Kidney (tissue), 14 donors: ENCODE data around the gene RGS9. TPM values are rescaled to one million over a fixed set of nuclear protein-coding genes. Genes with fewer than 3 reads are reported as not detected.
"Not testable (repeated sequence)": the region's sequence is repeated elsewhere in the genome, so short reads cannot be mapped to it uniquely, and the experiment has no call there.

Source experiments
- DNase-seq, 5 donors: peaks; one replicate each; pipeline ENCODE4 v3.0.0-alpha.2; 2013 to 2020
- FAIRE-seq: peaks from 2 replicates; lab custom pipeline; 2012; peaks lifted over from hg19 to GRCh38; lab: Jason Lieb, UNC
- H3K27ac ChIP-seq, 2 donors: one replicate each; pipeline ENCODE4 v1.7.0; 2013; ENCODE audit warnings: low read depth in 2 of 2, low read length in 2 of 2, inconsistent platforms in 1 of 2
- H3K27me3 ChIP-seq: one replicate; pipeline ENCODE4 v1.7.1; 2013; ENCODE audit warnings: low read length, inconsistent platforms; ENCODE audit not compliant: control insufficient read depth, insufficient read depth
- H3K36me3 ChIP-seq, 3 donors: one replicate each; pipeline versions ENCODE4 v1.7.0 to v1.7.1; 2013; ENCODE audit warnings: low read length in 3 of 3, control low read depth in 1 of 3, inconsistent platforms in 1 of 3; ENCODE audit not compliant: insufficient read depth in 3 of 3, control insufficient read depth in 2 of 3
- H3K4me1 ChIP-seq, 3 donors: one replicate each; pipeline versions ENCODE4 v1.7.0 to v1.7.1; 2013; ENCODE audit warnings: low read length in 3 of 3, inconsistent platforms in 1 of 3, low read depth in 1 of 3; ENCODE audit not compliant: control insufficient read depth in 2 of 3, insufficient read depth in 2 of 3
- H3K4me3 ChIP-seq, 3 donors: one replicate each; pipeline versions ENCODE4 v1.7.0 to v1.8.1; 2013; ENCODE audit warnings: low read length in 3 of 3, control low read depth in 1 of 3, inconsistent platforms in 1 of 3
- H3K9ac ChIP-seq, 3 donors: one replicate each; pipeline versions ENCODE4 v1.7.0 to v1.7.1; 2013; ENCODE audit warnings: low read length in 3 of 3, control low read depth in 1 of 3, inconsistent platforms in 1 of 3
- H3K9me3 ChIP-seq, 3 donors: one replicate each; pipeline versions ENCODE4 v1.7.0 to v1.7.1; 2013; ENCODE audit warnings: low read length in 3 of 3, control low read depth in 1 of 3, inconsistent platforms in 1 of 3; ENCODE audit not compliant: control insufficient read depth in 2 of 3, insufficient read depth in 1 of 3
- CTCF ChIP-seq: IDR thresholded peaks from 3 replicates; pipeline ENCODE4 v1.5.1; 2012; ENCODE audit warnings: mild to moderate bottlenecking, moderate library complexity, borderline replicate concordance; ENCODE audit not compliant: insufficient read depth; ENCODE audit errors: extremely low read depth
- intact Hi-C: fragments of 100-400 bp; cut with DNase I; formaldehyde crosslinking; loops from one replicate; pipeline ENCODE4 v1.11.1; 2022
- polyA plus RNA-seq: library from polyadenylated mRNA; stranded (reverse); fragments of 350-450 nt; fragmentation: Illumina TruSeq; extraction: RNeasy Lipid Tissue Mini Kit (QIAGEN cat#74804); gene quantifications from one replicate; pipeline ENCODE4 v1.2.3, GENCODE V29; 2014; ENCODE audit warnings: low read depth, low replicate concordance; ENCODE audit not compliant: insufficient read depth
- total RNA-seq: library from RNA; stranded (reverse); fragmentation: NEBNext Ultra II Directional; extraction: Animal tissue kit (Norgen Biotek cat#: 25700); gene quantifications from one replicate; pipeline ENCODE4 v1.2.1, GENCODE V29; 2021
- donor health status: control.
- donor health status: control.
- donor health status: control.
- donor health status: control.
- donor health status: control.
- donor health status: DM: yes; HTN: yes; CAD: no.
- donor health status: Normal renal cell carcinoma (clear cell type).

RGS9 gene
- total and polyA plus RNA-seq, 2 donors from 2014 or later, result 4.2 to 7.2 TPM

- Histone ChIP-seq H3K27ac (no peak overlapping the region), H3K27me3 (no peaks in the 10 kb centered on the region), H3K4me1 (no peaks in the 10 kb centered on the region), H3K9ac (no peak overlapping the region), H3K4me3 (no peak overlapping the region), H3K36me3 (no peaks in the 10 kb centered on the region), H3K9me3 (no peaks in the 10 kb centered on the region)
- no peak for FAIRE-seq
- intact Hi-C loops, result no loop called here
- DNase-seq, result no peak
- no peak for TF ChIP-seq CTCF
Observed at GRCh38 chr17:65092262-65092661, 44.9 kb upstream of the RGS9 start.

- H3K27me3 ChIP-seq, H3K4me3 ChIP-seq, H3K36me3 ChIP-seq, intact Hi-C loops, FAIRE-seq, H3K27ac ChIP-seq, H3K9me3 ChIP-seq, H3K9ac ChIP-seq, H3K4me1 ChIP-seq, DNase-seq: not testable (repeated sequence)
Observed at GRCh38 chr17:65092721-65093356, 44.3 kb upstream of the RGS9 start.

GRCh38 chr17:65093930-65094329, 43.2 kb upstream of the RGS9 start:
- Histone ChIP-seq H3K9ac (no peak overlapping the region), H3K9me3 (no peaks in the 10 kb centered on the region), H3K27me3 (no peaks in the 10 kb centered on the region), H3K27ac (no peak overlapping the region), H3K4me3 (no peak overlapping the region), H3K4me1 (no peaks in the 10 kb centered on the region), H3K36me3 (no peaks in the 10 kb centered on the region)
- DNase-seq (no peak), FAIRE-seq (no peak)
- intact Hi-C loops, result no loop called here
- TF ChIP-seq CTCF, result no peak

- FAIRE-seq (no peak), DNase-seq (no peak)
- TF ChIP-seq CTCF, result no peak
- no peaks in the 10 kb centered on the region for H3K27me3 ChIP-seq
- no peaks in the 10 kb centered on the region for H3K36me3 ChIP-seq
- H3K4me1 ChIP-seq, result peaks cover 0 to 3% (median 2%) of the 10 kb centered on the region in 3 donors
- no peaks in the 10 kb centered on the region for H3K9me3 ChIP-seq
- H3K4me3 ChIP-seq, result no peak overlapping the region
- no peak overlapping the region for H3K27ac ChIP-seq
- no peak overlapping the region for H3K9ac ChIP-seq
- intact Hi-C loops, result no loop called here
Observed at GRCh38 chr17:65095465-65095864, 41.7 kb upstream of the RGS9 start.

- intact Hi-C loops, H3K9me3 ChIP-seq, H3K4me3 ChIP-seq, H3K27ac ChIP-seq, H3K4me1 ChIP-seq, H3K36me3 ChIP-seq, FAIRE-seq, DNase-seq, H3K9ac ChIP-seq, H3K27me3 ChIP-seq: not testable (repeated sequence)
Observed at GRCh38 chr17:65096382-65096781, 40.8 kb upstream of the RGS9 start.
